A549 treated with CpdA at 1 μM for 4 hours (cell line): Measurements from ENCODE around the gene HSD11B2. TPM values are rescaled to one million over a fixed set of nuclear protein-coding genes. Genes with fewer than 3 reads are reported as not detected.

Experiments
- total RNA-seq: library from RNA; stranded (reverse); fragments of 200-300 nt; extraction: Qiagen RNA extraction; gene quantifications from 5 replicates; pipeline ENCODE4 v1.2.3, GENCODE V29; 2022; ENCODE audit warnings: low read depth

HSD11B2 gene
- 1.5 to 1.8 TPM (median 1.6 TPM) in 5 replicates for total RNA-seq

DNA sequence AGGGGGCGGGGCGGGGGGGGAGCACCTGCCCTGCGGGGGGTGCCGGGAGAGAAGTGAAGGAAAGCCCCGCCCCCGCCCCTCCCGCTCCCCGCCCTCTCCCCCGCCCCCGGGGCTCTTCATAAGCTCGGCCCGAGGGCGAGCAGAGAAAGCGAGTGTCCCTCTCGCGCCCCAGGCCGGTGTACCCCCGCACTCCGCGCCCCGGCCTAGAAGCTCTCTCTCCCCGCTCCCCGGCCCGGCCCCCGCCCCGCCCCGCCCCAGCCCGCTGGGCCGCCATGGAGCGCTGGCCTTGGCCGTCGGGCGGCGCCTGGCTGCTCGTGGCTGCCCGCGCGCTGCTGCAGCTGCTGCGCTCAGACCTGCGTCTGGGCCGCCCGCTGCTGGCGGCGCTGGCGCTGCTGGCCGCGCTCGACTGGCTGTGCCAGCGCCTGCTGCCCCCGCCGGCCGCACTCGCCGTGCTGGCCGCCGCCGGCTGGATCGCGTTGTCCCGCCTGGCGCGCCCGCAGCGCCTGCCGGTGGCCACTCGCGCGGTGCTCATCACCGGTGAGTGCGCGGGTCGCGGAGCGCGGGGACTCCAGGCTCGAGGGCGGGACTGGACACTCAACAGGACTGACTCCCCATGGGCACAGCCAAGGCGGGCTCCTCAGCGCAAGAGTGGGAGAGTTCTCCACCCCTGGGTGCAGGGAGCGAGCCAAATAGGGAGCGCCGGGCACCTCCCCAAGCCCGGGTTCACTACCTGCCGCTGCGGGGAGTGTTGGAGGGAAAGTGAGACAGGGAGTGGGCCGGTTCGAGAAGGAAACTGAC, at the start of gene HSD11B2:
Gene HSD11B2, plus strand, starts transcription at position 145 of the 798 bp plus-strand sequence. Its CDS starts 128 bp downstream, at position 273.

DNA sequence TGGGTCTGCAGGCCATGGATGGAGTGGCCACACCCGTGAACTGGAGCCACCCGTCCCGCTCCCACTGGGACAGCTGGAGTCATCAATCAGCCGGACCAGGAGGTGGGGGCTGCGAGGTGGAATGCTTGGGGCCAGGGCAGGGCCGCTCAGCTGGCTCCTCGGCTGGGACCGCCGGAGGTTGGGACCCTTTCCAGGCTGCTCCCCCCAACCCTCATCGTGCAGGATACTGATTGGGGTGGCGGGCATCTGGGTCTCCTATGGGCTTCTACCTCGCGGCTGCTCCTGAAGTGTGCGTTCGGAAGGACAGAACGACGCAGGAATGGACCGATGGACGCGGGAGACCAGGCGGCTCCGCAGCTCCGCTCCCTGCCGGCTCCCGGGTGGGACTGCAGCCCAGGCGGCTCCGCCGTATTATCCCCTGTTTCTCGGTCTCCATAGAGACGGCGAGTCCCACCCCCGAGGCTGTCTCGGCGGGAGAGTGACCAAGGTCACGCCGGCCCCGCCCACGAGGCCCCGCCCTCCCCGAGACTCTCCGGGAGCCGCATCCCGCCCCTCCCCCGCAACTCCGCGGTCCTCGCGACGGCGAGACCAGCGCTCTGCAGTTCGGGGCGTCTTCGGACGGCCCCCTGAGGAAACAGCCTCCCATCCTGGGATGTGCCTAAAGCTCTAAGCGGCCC, 37.7 kb upstream of the HSD11B2 start, which contains the start of gene TPPP3:
Gene TPPP3, minus strand, starts transcription at position 388 of the 677 bp plus-strand sequence. CDS start 2,387 bp downstream, outside the sequence.

GRCh38 chr16:67415872-67416793, 14.8 kb upstream of the HSD11B2 start, which contains the start of gene ZDHHC1:
Gene ZDHHC1, minus strand, starts transcription at chr16:67416477. Its CDS starts 8,702 bp downstream, at chr16:67407775.

DNA sequence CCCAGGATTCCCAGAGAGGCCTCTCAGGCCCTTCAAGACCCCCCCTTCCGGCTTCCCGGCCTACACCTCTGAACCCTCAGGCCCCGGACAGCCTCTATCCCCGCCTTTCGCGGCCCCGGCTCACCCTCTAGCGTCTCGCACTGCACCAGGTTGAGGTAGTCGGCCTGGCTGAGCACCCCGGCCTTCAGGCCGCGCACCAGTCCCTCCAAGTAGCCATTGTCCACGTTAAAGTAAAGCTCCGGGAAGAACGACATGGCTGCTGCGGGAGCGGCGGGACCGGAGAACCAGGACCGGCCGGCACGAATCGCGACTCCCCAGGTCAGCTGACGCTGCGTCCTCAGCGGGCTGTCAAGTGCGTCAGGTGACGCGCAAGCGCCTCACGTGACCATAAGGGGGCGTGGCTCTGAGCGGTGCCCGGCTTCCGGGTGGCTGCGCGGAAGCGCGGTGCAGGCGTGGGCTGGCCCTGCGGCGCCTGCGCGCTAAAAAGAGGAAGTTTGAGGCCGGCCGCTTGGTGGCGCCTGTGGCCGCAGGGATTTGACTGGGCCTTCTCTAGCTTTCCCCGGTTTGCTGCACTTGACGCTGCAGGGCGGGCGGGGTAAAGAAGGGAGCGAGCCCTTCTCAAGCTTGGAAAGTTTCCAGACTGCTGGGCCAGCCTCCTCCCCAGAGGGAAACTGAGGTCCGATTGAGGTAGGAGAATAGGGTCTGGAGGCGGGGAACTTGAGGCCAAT, 50.1 kb downstream of the HSD11B2 start, which contains the start of gene ATP6V0D1:
Gene ATP6V0D1, minus strand, starts transcription at position 325 of the 728 bp plus-strand sequence. Its CDS starts 71 bp downstream, at position 254.

GRCh38 chr16:67483150-67483549, 52.2 kb downstream of the HSD11B2 start, which contains the start of gene AGRP:
Gene AGRP, minus strand, starts transcription at chr16:67483547. Its CDS starts 149 bp downstream, at chr16:67483398.

Other genes starting within 250 kb of the HSD11B2 start
- gene MATCAP1, start 247.2 kb upstream of the HSD11B2 start, total RNA-seq, result 3.6 to 8.0 TPM (median 5.9 TPM) in 5 replicates
- 0.07 to 0.48 TPM in 2 of 5 replicates, not detected in the others for gene EXOC3L1, start 241.0 kb upstream of the HSD11B2 start, total RNA-seq
- gene E2F4, start 239.0 kb upstream of the HSD11B2 start, total RNA-seq, result 75.9 to 98.6 TPM (median 92.7 TPM) in 5 replicates
- gene ELMO3, start 232.0 kb upstream of the HSD11B2 start, total RNA-seq, result 0.66 to 1.4 TPM (median 1.3 TPM) in 5 replicates
- gene TMEM208, start 204.0 kb upstream of the HSD11B2 start, total RNA-seq, result 78.6 to 101 TPM (median 94.1 TPM) in 5 replicates
- gene FHOD1, start 183.6 kb upstream of the HSD11B2 start, total RNA-seq, result 40.1 to 51.6 TPM (median 48.9 TPM) in 5 replicates
- gene SLC9A5, start 182.1 kb upstream of the HSD11B2 start, total RNA-seq, result 1.2 to 1.7 TPM (median 1.6 TPM) in 5 replicates
- gene PLEKHG4, start 151.6 kb upstream of the HSD11B2 start, total RNA-seq, result 15.2 to 22.1 TPM (median 18.3 TPM) in 5 replicates
- 0.06 to 0.46 TPM (median 0.22 TPM) in 5 replicates for gene KCTD19, start 104.4 kb upstream of the HSD11B2 start, total RNA-seq
- 0.13 to 0.27 TPM (median 0.14 TPM) in 3 of 5 replicates, not detected in the others for gene LRRC36, start 104.3 kb upstream of the HSD11B2 start, total RNA-seq
- gene TPPP3, start 37.6 kb upstream of the HSD11B2 start, total RNA-seq, result 8.4 to 13.5 TPM (median 11.8 TPM) in 5 replicates
- 5.8 to 9.2 TPM (median 6.1 TPM) in 5 replicates for gene ZDHHC1, start 14.6 kb upstream of the HSD11B2 start, total RNA-seq
- 96.9 to 122 TPM (median 109 TPM) in 5 replicates for gene ATP6V0D1, start 50.0 kb downstream of the HSD11B2 start, total RNA-seq
- gene AGRP, start 52.4 kb downstream of the HSD11B2 start, total RNA-seq, result not detected in 5 replicates
- gene RIPOR1, start 97.7 kb downstream of the HSD11B2 start, total RNA-seq, result 35.5 to 51.5 TPM (median 44.3 TPM) in 5 replicates
- 35.7 to 41.4 TPM (median 37.8 TPM) in 5 replicates for gene CTCF, start 131.4 kb downstream of the HSD11B2 start, total RNA-seq
- gene CARMIL2, start 214.0 kb downstream of the HSD11B2 start, total RNA-seq, result 0.78 to 2.0 TPM (median 1.3 TPM) in 5 replicates
- 30.0 to 36.4 TPM (median 32.9 TPM) in 5 replicates for gene ACD, start 229.1 kb downstream of the HSD11B2 start, total RNA-seq
- gene PARD6A, start 229.8 kb downstream of the HSD11B2 start, total RNA-seq, result 1.4 to 2.3 TPM (median 1.7 TPM) in 5 replicates
- gene ENKD1, start 235.6 kb downstream of the HSD11B2 start, total RNA-seq, result 7.5 to 12.1 TPM (median 10.7 TPM) in 5 replicates
- 0.11 to 0.17 TPM (median 0.14 TPM) in 3 of 5 replicates, not detected in the others for gene C16orf86, start 235.7 kb downstream of the HSD11B2 start, total RNA-seq